C1 segment of cervical spinal cord (tissue), 14 donors: ENCODE data around the gene SARDH.
"Not testable (repeated sequence)": the region's sequence is repeated elsewhere in the genome, so short reads cannot be mapped to it uniquely, and the experiment has no call there.

ENCODE experiments used
- DNase-seq, 14 donors: peaks; one replicate each; lab custom pipeline; 2025; lab: John Stamatoyannopoulos, UW

SARDH gene

GRCh38 chr9:133775951-133776905 is 38.1 kb upstream of the SARDH start:
- no peak for DNase-seq

GRCh38 chr9:133775291-133775690 is 37.1 kb upstream of the SARDH start:
- no peak for DNase-seq

DNA sequence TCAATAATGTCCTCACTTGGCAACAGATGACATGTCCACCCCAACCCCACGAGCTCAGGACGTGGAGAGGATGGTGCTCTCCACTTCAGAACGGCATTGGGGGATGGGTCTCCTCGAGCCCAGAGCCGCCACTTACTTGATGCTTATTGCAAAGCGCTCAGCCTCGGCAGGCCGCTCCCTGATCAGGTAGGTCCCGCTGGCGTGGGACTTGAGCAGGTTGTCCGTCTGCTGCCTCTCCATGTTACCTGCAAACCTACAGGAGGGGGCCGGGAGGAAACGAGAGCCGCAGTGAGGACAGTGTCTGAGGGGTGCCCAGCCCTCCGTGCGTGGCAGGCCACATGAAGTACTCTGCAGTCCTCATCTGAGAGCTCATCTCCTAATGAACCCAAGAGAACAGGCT is 36.6 kb upstream of the SARDH start:
- DNase-seq = no peak

GRCh38 chr9:133773889-133774655 is 35.9 kb upstream of the SARDH start:
- no peak for DNase-seq

GRCh38 chr9:133772581-133772980 is 34.4 kb upstream of the SARDH start:
- DNase-seq = no peak

GRCh38 chr9:133771486-133772482 is 33.6 kb upstream of the SARDH start:
- DNase-seq = no peak

- no peak for DNase-seq
These were observed 32.1 kb upstream of the SARDH start for GRCh38 chr9:133770076-133770777.

DNA sequence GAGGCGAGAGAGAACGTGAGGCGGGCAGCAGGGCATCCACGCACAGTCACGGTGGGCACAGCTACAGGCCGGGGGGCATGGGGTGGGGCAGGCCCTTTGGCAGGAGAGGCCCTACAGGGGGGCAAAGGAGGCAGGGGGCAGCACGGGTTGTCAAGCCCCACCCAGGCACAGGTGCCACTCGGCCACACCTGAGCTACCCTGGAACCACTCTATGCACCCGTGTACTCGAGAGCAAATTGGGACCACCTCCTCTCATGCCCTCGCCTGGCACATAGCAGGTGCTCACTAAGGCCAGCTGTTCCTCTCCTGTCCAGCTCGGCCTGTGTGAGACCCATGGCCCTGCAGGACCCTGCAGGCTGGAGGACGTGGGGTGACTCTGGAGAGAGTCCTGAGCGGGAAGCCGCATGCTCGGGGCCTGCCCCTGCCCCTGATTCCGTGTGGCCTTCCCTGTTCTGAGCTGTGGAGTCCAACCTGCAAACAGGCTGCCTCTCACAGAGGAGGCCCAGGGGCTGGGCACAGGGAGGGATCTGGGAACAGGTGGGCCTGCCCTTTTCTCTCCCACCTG is 31.4 kb upstream of the SARDH start:
- no peak for DNase-seq

DNA sequence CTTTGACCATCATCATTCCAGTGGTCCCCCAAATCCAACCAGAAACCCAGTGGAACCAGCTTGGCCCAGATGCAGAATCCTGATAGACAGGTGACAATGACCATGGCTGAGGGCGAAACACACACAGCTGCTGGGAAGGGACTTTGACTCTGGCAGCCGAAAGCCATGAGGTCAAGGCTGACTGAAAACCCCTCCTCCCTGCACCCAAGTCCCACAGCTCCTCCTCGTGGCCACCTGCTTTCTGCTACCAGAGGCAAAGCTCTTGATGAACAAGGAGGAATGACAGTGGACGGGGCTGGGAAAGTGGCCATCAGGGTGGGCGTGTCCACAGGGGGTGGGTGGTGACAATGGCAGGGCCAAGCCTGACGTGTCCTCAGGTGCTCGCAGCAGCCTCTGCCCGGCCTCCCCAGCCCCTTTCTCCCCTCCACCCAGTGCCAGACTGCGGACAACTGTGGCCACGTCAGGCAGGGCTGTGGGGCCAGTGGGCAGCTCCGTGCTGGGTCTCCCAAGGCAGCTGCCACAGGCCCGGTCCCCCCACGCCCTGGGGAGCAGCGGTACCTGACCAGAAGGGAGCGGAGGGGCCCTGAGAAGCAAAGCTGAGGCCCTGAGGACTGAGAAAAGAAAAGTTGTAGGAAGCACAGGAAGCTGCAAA is 30.8 kb upstream of the SARDH start:
- DNase-seq = no peak

DNA sequence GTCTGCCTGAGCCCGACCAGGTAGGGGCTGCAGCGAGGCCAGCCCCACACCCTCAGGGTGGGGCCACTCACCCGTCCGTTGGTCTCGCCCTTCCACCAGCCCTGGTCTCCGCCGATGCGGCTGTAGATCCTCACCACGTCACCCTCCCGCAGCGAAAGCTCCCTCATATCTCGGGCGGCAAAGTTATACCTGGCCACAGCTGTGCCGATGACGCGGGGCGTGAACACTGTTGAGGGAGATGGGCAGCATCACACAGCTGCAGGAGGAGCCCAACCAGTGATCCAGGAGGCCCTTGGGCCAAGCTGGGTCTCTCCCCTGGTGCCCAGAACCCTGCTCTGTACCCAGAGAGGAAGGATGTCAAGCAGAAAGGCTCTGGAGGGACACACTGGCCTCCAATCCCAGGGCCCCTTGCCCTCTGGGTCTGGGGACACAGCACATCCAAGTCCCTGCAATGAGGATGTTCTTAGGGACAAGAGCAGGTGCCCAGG is 30.3 kb upstream of the SARDH start:
- DNase-seq = no peak

DNA sequence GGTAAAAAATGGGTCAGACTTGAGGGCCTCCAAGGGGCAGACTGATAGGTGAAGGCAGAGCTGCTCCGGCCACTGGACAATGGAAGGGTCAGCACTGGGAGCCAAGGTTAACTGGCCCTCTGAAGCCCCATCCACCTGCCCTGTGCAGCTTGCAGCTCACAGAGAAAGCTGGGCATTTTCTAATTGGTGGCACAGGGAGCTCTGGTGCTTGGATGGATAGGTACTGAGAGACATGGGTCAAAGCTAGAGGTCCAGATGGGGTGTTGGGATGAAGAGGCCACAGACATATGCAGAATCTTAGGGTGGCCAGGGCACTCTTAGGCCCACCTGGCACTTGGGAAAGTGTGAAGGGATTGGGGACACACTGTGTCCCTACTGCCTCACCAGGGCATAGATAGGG is 29.5 kb upstream of the SARDH start:
- no peak for DNase-seq

- no peak for DNase-seq
These were observed 28.9 kb upstream of the SARDH start for GRCh38 chr9:133767008-133767407.

- not testable (repeated sequence) for DNase-seq
These were observed 28.1 kb upstream of the SARDH start for GRCh38 chr9:133766234-133766633.

GRCh38 chr9:133763272-133764183 is 25.4 kb upstream of the SARDH start:
- DNase-seq = no peak

DNA sequence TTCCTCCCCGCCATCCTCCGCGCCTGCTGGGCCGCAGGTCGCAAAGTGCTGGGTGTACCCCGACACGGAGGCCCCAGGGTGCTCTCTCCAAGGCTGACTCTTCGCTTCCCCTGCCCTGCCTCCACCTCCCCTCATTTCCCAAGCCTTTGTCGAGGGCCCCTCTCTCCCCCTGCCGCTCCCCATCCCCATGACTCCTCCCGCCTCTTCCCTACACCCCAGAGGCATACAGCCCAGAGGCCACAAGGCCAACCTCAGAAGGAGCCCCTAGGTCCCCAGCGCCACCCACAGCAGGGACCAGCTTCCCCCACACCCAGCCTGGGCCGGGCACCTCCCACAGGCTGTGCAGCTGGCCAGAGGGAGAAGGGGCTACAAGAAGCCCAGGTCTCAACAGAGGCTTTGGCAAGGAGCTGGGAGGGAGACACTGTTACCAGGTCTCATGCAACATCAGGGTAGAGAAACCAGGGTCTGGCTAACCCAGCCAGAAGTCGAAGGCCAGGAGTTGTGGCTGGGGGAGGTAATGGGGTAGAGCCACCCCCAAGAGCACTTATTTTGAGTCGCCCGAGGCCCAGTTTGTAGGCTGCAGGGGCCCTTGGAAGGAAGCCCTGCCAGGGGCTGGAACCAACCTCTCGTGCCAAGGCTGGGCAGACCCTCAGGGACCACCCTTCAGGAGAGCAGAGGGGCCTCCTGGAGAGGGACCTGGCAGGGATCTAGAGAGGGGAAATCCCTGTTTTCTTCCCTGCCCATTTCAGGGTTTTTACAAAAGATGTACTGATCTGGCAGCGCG is 24.5 kb upstream of the SARDH start:
- no peak for DNase-seq

DNA sequence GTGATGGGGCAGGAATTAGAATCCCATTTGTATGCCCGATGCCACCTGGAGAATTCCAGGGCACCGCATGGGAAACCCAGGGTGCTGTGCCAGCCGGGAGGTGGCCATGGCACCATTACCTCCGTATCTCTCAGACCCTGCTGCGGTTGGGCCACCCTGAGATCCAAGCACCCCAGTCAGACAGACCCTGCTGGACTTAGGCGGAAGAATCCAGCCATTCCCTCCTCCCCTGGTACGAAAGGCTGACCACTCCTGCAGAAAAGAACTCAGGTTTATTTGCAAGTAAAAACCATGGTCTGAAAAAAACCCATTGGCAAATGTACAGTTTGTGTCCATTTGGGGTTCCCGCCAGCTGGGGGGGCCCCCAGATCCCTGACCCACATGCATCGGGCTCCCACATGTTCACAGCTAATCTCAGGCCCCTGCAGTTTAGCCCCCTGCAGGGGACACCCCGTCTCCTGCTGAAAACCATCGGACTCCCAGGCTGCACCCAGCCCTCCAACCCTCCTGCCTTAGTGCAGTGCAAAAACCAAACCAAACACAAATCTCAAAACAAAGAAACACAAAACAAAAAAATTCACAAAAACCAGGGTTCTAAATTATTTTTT is 23.6 kb upstream of the SARDH start:
- no peak for DNase-seq

DNA sequence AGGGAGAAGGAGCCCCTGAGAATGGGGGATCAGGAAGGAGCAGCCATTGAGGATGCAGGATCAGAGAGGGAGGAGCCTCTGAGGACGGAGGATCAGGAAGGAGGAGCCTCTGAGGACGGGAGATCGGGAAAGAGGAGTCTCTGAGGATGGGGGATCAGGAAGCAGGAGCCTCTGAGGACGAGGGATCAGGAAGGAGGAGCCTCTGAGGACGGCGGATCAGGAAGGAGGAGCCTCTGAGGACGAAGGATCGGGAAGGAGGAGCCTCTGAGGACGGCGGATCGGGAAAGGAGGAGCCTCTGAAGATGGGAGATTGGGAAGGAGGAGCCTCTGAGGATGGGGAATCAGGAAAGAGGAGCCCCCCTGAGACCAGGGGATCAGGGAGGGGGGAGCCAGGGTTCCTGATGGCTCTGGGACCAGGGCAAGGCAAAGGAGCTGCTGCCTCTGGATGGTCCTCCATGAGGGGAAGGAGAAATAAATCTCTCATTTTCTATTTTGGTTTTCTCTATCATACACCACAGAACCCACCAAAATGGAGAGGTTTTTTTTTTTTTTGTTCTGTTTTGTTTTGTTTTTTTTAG is 22.6 kb upstream of the SARDH start:
- no peak for DNase-seq
